22Rv1 (cell line): ENCODE measurements around the gene ARPC2.
A peak's percentile ranks its signal among the peaks of the same experiment; 100 is the strongest.

Experiments used
- ZFX ChIP-seq: fragments of 450-650 bp; IDR thresholded peaks from 2 replicates; pipeline ENCODE4 v1.6.1; 2017; ENCODE audit warnings: antibody characterized with exemption, borderline replicate concordance
- TF ChIP-seq, protein P1 (sequence below): fragments of 450-650 bp; IDR thresholded peaks from 2 replicates; pipeline ENCODE4 v1.5.1; 2017; ENCODE audit warnings: mild to moderate bottlenecking

DNA sequence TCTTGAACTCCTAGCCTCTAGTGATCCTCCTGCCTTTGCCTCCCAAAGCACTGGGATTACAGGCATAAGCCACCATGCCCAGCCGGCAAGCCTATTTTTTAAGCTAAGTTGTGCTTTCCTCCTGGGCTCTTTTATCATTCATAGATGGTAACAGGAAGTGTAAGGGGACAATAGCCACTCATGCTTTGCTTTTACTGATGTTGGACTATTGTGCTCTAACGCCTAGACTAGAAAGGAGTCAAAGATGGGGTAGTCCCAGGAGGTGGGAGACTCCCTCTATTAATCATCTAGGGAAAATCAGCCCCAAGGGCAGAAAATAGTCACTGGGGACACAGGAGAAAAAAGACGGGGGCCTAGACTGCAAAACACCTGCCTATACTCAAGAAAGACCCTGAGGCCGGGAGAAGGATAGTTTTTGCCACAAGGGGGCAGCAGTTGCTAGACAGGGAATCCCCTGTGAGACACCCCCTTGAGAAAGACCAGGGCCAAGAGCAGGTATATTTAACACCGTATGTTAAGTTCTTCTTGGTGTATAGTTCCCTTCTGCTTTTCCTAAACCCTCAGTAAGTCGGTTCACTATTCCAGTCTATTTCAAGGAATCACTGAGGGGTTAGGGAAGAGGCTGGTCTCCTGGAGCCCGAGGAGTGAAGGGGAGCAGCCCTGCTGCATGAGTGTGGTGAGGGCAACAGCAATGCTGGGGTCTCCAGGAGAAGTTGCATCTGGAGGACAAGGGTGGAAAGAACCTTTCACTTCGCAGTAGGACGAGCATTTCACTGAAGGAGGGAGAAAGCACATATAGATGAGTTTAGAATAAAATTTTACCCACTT is 48.1 kb upstream of the ARPC2 start:
- TF ChIP-seq, protein P1, sequence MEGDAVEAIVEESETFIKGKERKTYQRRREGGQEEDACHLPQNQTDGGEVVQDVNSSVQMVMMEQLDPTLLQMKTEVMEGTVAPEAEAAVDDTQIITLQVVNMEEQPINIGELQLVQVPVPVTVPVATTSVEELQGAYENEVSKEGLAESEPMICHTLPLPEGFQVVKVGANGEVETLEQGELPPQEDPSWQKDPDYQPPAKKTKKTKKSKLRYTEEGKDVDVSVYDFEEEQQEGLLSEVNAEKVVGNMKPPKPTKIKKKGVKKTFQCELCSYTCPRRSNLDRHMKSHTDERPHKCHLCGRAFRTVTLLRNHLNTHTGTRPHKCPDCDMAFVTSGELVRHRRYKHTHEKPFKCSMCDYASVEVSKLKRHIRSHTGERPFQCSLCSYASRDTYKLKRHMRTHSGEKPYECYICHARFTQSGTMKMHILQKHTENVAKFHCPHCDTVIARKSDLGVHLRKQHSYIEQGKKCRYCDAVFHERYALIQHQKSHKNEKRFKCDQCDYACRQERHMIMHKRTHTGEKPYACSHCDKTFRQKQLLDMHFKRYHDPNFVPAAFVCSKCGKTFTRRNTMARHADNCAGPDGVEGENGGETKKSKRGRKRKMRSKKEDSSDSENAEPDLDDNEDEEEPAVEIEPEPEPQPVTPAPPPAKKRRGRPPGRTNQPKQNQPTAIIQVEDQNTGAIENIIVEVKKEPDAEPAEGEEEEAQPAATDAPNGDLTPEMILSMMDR: peak; percentile 86
- no peak for TF ChIP-seq ZFX
